ENCODE results near the gene NEK10.
"Not testable (repeated sequence)": the region's sequence is repeated elsewhere in the genome, so short reads cannot be mapped to it uniquely, and the experiment has no call there.

NEK10 gene

GRCh38 chr3:27368831-27369607, at the start of gene NEK10:
TSS of gene NEK10 (minus strand) at chr3:27369383. CDS start at chr3:27352882, 16,501 bp downstream.
- peak; percentile 92 for DNase-seq (ENCODE audit: low spot score)

GRCh38 chr3:27415202-27415601, 46.0 kb upstream of the NEK10 start:
- DNase-seq (ENCODE audit: low spot score), result no peak

- no peak for DNase-seq (ENCODE audit: low spot score)
These were observed 23.9 kb upstream of the NEK10 start for GRCh38 chr3:27392950-27393679.

GRCh38 chr3:27392414-27392813, 23.2 kb upstream of the NEK10 start:
- not testable (repeated sequence) for DNase-seq (ENCODE audit: low spot score)

- no peak for DNase-seq (ENCODE audit: low spot score)
These were observed 22.6 kb upstream of the NEK10 start for GRCh38 chr3:27391796-27392195.

GRCh38 chr3:27387625-27388024, 18.4 kb upstream of the NEK10 start:
- no peak for DNase-seq (ENCODE audit: low spot score)

- no peak for DNase-seq (ENCODE audit: low spot score)
These were observed 16.3 kb upstream of the NEK10 start for GRCh38 chr3:27385504-27385903.

GRCh38 chr3:27384191-27384590, 15.0 kb upstream of the NEK10 start:
- DNase-seq (ENCODE audit: low spot score), result no peak

- DNase-seq (ENCODE audit: low spot score), result no peak
These were observed 11.5 kb upstream of the NEK10 start for GRCh38 chr3:27380433-27381357.

GRCh38 chr3:27378331-27378730, 9.1 kb upstream of the NEK10 start:
- no peak for DNase-seq (ENCODE audit: low spot score)

GRCh38 chr3:27376109-27376772, 7.1 kb upstream of the NEK10 start:
- DNase-seq (ENCODE audit: low spot score), result no peak

- no peak for DNase-seq (ENCODE audit: low spot score)
These were observed 3.1 kb downstream of the NEK10 start for GRCh38 chr3:27366062-27366591.

GRCh38 chr3:27360113-27361078, 8.8 kb downstream of the NEK10 start:
- no peak for DNase-seq (ENCODE audit: low spot score)

- no peak for DNase-seq (ENCODE audit: low spot score)
These were observed 10.8 kb downstream of the NEK10 start for GRCh38 chr3:27358372-27358771.

GRCh38 chr3:27357665-27358258, 11.4 kb downstream of the NEK10 start:
- peak; percentile 73 for DNase-seq (ENCODE audit: low spot score)

GRCh38 chr3:27356976-27357375, 12.2 kb downstream of the NEK10 start:
- no peak for DNase-seq (ENCODE audit: low spot score)

GRCh38 chr3:27354588-27355203, 14.5 kb downstream of the NEK10 start:
- DNase-seq (ENCODE audit: low spot score), result no peak

- no peak for DNase-seq (ENCODE audit: low spot score)
These were observed 15.0 kb downstream of the NEK10 start for GRCh38 chr3:27354161-27354560.

- no peak for DNase-seq (ENCODE audit: low spot score)
These were observed 16.0 kb downstream of the NEK10 start for GRCh38 chr3:27353221-27353620.

All from CD4-positive, alpha-beta T cell treated with Interleukin-15 for 4 hours (primary cell).